ENCODE measurements around the gene OR2AG2.

GRCh38 chr11:6742260-6742659, 29.5 kb downstream of the OR2AG2 start:
- no peak for TF ChIP-seq CTCF (IDR thresholded peaks at IDR 0.05)
- no peak for TF ChIP-seq POLR2A (IDR thresholded peaks at IDR 0.05)
